GM08714 (cell line): Measurements from ENCODE around the gene XYLT1.

ENCODE experiments used
- H3K4me3 ChIP-seq: fragments of 200-500 bp; sonication (Bioruptor generic); 2 replicates; pipeline ENCODE4 v1.5.1; 2014; ENCODE audit warnings: mild to moderate bottlenecking, low read length, inconsistent platforms
- ZNF274 ChIP-seq: IDR thresholded peaks from 2 replicates; pipeline ENCODE4 v1.6.1; 2012; ENCODE audit warnings: mild to moderate bottlenecking, low read depth, low read length

The XYLT1 gene

DNA sequence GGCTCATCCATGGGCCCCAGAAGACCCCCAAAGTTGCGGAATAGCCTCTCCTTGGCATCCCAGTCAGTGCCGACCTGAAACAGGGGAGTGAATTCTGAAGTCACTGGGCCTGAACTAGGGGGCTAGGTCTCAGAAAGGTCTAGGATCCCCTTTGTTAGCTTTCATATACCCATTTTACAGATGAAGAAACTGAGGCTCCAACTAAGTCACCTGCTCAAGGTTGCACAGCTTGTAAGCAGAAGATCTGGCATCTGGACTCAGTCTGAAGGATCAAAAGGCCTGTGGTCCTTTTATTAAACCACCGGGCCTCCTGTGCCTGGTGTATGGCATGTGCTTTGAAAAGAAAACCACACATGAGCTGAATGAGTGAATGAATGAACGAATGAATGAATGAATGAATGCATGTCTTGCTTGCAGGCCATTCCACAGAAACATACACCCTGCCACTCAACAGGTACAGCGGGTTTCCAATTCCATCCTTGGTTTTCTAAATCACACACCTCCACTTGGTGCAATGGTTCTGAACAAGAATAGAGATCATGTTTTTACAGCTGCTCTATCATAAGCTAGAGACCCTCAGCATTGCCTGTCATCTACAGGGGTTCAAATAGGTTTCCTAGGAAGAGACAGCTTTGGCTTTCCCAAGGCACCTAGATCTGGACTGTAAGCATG, 352.7 kb downstream of the XYLT1 start:
- no peak for TF ChIP-seq ZNF274
- no peak overlapping the region for H3K4me3 ChIP-seq

DNA sequence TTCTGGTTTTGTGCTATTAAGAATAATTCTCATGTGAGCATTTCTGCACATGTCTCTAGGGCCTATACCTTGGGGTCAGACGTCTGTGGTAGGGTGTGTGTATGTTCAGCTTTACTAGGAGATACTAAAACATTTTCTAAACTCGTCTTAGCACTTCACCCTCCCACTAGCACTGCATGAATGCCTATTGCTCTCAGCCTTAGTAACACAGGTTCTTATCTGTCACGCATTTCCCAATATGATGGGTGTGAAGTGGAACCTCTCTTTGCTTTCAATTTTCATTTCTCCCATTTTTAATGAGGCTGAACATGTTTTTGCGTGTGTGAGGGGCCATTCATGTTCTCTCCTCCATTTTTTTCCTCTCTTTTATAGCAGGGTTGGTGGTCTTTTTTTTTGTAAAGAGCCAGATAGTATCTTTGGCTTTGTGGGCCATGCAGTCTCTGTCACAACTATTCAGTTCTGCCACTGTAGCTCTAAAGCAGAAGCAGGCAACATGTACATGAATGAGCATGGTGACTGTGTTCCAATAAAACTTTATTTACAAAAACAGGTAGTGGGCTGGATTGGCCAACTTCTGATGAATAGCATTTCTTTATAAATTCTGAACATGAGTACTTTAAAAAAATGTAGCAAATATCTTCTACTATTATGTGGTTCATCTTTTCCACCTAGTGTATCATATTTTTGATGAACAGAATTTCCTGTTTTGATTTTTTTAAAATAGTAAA, 354.0 kb downstream of the XYLT1 start:
- TF ChIP-seq ZNF274: no peak
- no peak overlapping the region for H3K4me3 ChIP-seq

DNA sequence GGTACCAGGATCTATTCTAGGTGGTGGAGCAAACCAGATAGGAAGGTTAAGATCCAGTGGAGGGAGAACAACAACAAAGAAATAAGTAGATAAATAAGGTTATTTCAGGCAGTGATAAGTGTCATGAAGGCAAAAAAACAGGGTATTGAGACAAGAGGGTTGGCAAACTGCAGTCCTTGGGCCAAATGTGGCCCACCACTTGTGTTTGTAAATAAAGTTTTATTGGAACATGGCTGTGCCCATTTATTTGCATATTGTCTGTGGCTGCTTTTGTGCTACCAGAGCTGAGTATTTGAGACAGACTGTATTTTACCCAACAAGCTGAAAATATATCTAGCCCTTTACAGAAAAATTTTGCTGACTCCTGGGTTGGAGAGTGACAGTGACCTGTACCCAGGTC, 361.3 kb downstream of the XYLT1 start:
- TF ChIP-seq ZNF274: no peak
- H3K4me3 ChIP-seq: no peak overlapping the region

DNA sequence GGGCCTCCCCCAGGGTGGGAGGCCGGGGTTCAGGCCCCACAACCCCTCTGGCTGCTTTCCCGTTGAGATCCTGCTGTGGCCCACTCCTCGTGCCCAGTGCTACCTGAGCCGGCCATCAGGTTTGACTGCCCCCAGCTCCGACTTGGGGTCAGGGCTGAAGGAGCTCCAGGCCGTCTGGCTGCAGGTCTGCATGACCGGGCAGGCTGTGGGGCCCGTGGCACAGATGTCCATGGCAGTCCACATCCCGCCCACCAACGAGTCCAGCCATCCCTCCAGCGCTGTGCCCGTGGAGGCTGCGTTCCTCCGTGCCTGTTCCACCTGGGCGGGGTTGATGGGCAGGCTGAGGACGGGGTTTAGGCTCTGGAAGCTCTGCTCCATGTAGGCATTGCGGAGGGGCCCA, 362.2 kb downstream of the XYLT1 start:
- TF ChIP-seq ZNF274: no peak
- H3K4me3 ChIP-seq: no peak overlapping the region

GRCh38 chr16:17107450-17107849, 363.3 kb downstream of the XYLT1 start:
- no peak for TF ChIP-seq ZNF274
- H3K4me3 ChIP-seq: no peak overlapping the region

DNA sequence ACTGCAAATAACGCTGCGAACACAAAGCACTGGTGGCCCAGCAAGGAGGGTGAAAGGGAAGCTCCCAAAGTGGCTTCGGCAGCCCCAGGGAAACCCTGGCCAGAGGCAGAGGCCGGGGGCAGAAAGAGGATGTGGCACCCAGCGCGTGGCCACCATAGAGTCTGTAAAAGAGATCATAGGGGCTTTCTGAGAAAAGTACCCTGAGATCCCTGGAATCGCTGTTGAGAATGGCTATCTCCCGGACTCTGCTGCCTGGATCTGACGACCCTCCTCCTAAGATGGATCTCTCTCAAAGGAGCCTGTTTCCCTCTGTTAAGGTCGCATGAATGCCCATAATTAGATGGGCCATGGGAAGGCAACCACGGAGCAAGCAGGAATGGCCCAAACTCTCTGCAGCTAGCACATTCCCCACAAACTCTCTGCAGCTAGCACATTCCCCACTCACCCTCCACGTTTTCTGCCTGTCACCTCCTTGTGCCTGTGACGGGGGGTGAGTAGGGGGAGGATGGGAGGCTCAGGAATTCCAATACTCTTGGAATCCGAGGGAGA, 364.4 kb downstream of the XYLT1 start:
- TF ChIP-seq ZNF274: no peak
- H3K4me3 ChIP-seq: no peak overlapping the region

- H3K4me3 ChIP-seq: no peak overlapping the region
- TF ChIP-seq ZNF274: no peak
Observed at GRCh38 chr16:17105239-17105797, 365.4 kb downstream of the XYLT1 start.

GRCh38 chr16:17104654-17105053, 366.1 kb downstream of the XYLT1 start:
- TF ChIP-seq ZNF274: no peak
- no peak overlapping the region for H3K4me3 ChIP-seq

DNA sequence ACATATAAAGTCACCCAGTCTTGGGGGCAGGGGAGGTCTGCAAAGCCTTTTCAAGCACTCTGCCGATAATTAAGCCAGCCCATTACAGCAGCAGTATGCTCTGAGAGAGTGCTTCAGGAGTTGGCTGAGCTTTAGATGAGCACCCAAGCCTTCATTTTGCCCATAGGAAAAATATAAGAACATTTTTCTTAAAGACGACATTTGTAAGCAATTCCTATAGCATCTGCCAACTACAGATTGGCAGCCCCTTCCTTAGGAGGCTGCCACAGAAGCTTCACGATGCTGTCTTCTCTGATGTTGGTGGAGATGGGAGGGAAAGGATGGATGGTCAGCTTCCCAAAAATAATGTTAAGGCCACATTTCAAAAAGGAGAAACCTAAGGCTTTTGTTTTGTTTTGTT, 367.5 kb downstream of the XYLT1 start:
- H3K4me3 ChIP-seq: no peak overlapping the region
- no peak for TF ChIP-seq ZNF274

GRCh38 chr16:17101646-17102045, 369.1 kb downstream of the XYLT1 start:
- TF ChIP-seq ZNF274: no peak
- H3K4me3 ChIP-seq: no peak overlapping the region

- no peak overlapping the region for H3K4me3 ChIP-seq
- TF ChIP-seq ZNF274: no peak
Observed at GRCh38 chr16:17098685-17099084, 372.1 kb downstream of the XYLT1 start.

- H3K4me3 ChIP-seq: no peak overlapping the region
- TF ChIP-seq ZNF274: no peak
Observed at GRCh38 chr16:17084130-17084529, 386.6 kb downstream of the XYLT1 start.

- H3K4me3 ChIP-seq: no peak overlapping the region
- TF ChIP-seq ZNF274: no peak
Observed at GRCh38 chr16:17083628-17084027, 387.1 kb downstream of the XYLT1 start.

GRCh38 chr16:17082095-17082882, 388.5 kb downstream of the XYLT1 start:
- no peak overlapping the region for H3K4me3 ChIP-seq
- no peak for TF ChIP-seq ZNF274
